ENCODE results near the gene SLC5A3. TPM values are rescaled to one million over a fixed set of nuclear protein-coding genes. Genes with fewer than 3 reads are reported as not detected.

SLC5A3 gene
- total and polyA plus RNA-seq, 7 donors: 0.70 to 17.2 (median 5.8) TPM

- no peaks in the 10 kb centered on the region for H3K36me3 ChIP-seq (ENCODE audit: insufficient read depth in 1 of 2, low read depth in 1 of 2)
- H3K4me3 ChIP-seq: no peak overlapping the region
- ATAC-seq: peak in 3 of 4 donors; percentile 55 to 74 (median 69)
- H3K27ac ChIP-seq: no peak overlapping the region
- TF ChIP-seq CTCF (IDR thresholded peaks at IDR 0.05): no peak
- H3K9me3 ChIP-seq: no peaks in the 10 kb centered on the region
- H3K4me1 ChIP-seq: no peaks in the 10 kb centered on the region
- no peaks in the 10 kb centered on the region for H3K27me3 ChIP-seq (ENCODE audit: insufficient read depth in 3 of 3, low read length in 2 of 3)
- 79 to 85% (median 82%) methylated on average over 3 of the region's 3 CpGs for WGBS, 3 donors
- intact Hi-C loops (cut with DNase I): no loop called here
- no peak for DNase-seq
These were observed 11.4 kb upstream of the SLC5A3 start for GRCh38 chr21:34061983-34062382.

GRCh38 chr21:34065027-34065426 lies 8.4 kb upstream of the SLC5A3 start:
- Histone ChIP-seq H3K27ac (no peak overlapping the region), H3K36me3 (ENCODE audit: insufficient read depth in 1 of 2, low read depth in 1 of 2) (no peaks in the 10 kb centered on the region), H3K9me3 (no peaks in the 10 kb centered on the region), H3K4me3 (no peak overlapping the region), H3K27me3 (ENCODE audit: insufficient read depth in 3 of 3, low read length in 2 of 3) (no peaks in the 10 kb centered on the region), H3K4me1 (no peaks in the 10 kb centered on the region)
- DNase-seq: no peak
- no peak for TF ChIP-seq CTCF (IDR thresholded peaks at IDR 0.05)
- 67 to 73% (median 70%) methylated on average over 3 of the region's 3 CpGs for WGBS, 3 donors
- intact Hi-C loops (cut with DNase I): loop anchor here in 1 of 2 donors (5.0 kb wide), 1 partner anchor 83 kb away; no protein-coding TSS in a partner anchor
- ATAC-seq: no peak

- Histone ChIP-seq H3K4me3 (no peak overlapping the region), H3K27me3 (ENCODE audit: insufficient read depth in 3 of 3, low read length in 2 of 3) (no peaks in the 10 kb centered on the region), H3K27ac (peak overlapping the region; percentile 79), H3K36me3 (ENCODE audit: insufficient read depth in 1 of 2, low read depth in 1 of 2) (peaks cover 0 to 3% of the 10 kb centered on the region in 2 donors), H3K9me3 (no peaks in the 10 kb centered on the region), H3K4me1 (peaks cover 24% of the 10 kb centered on the region)
- WGBS, 3 donors: 70 to 78% (median 71%) methylated on average over 9 of the region's 9 CpGs
- no peak for TF ChIP-seq CTCF (IDR thresholded peaks at IDR 0.05)
- no peak for ATAC-seq
- DNase-seq: no peak
- intact Hi-C loops (cut with DNase I): loop anchor here (2.0 to 10.0 kb wide), 4 partner anchors 56 to 276 kb away; no protein-coding TSS in a partner anchor
These were observed 1.7 kb upstream of the SLC5A3 start for GRCh38 chr21:34071683-34072082.

GRCh38 chr21:34072145-34073031 lies 990 bp upstream of the SLC5A3 start:
- intact Hi-C loops (cut with DNase I): loop anchor here (2.0 to 10.0 kb wide), 4 partner anchors 55 to 275 kb away; no protein-coding TSS in a partner anchor
- 37 to 48% (median 37%) methylated on average over 28 to 32 of the region's 32 CpGs for WGBS, 3 donors
- no peaks in the 10 kb centered on the region for H3K9me3 ChIP-seq
- ATAC-seq: peak; percentile 63 to 75 (median 72)
- peak; percentile 72 to 80 for DNase-seq
- peak overlapping the region; percentile 83 for H3K4me3 ChIP-seq
- H3K4me1 ChIP-seq: peaks cover 31% of the 10 kb centered on the region
- TF ChIP-seq CTCF (IDR thresholded peaks at IDR 0.05): no peak
- peaks cover 0 to 3% of the 10 kb centered on the region in 2 donors for H3K36me3 ChIP-seq (ENCODE audit: insufficient read depth in 1 of 2, low read depth in 1 of 2)
- H3K27ac ChIP-seq: peak overlapping the region; percentile 79
- H3K27me3 ChIP-seq (ENCODE audit: insufficient read depth in 3 of 3, low read length in 2 of 3): no peaks in the 10 kb centered on the region

Data from psoas muscle (tissue), 8 donors.